Activated T-cell treated with anti-CD3 and anti-CD28 coated beads, Interleukin-2, amount 50 U/mL, for 72 hours (primary cell): ENCODE data around the gene TET3. TPM values are rescaled to one million over a fixed set of nuclear protein-coding genes. Genes with fewer than 3 reads are reported as not detected.
A peak's percentile ranks its signal among the peaks of the same experiment; 100 is the strongest.

Experiments
- ATAC-seq, 2 donors: fragments of 150-1000 bp; cut with Tn5 transposase; replicated peaks in 1 of 2; 2 replicates each; pipeline ENCODE4 v1.10.0; 2021; ENCODE audit warnings: moderate library complexity in 2 of 2, mild to moderate bottlenecking in 1 of 2
- DNase-seq, 2 donors: peaks; one replicate each; pipeline ENCODE4 v3.0.0; 2021 to 2022; ENCODE audit warnings: mixed read lengths in 1 of 2
- H3K27ac Mint-ChIP-seq: one replicate; pipeline ENCODE4 v1.8.0; 2022; ENCODE audit warnings: mild to moderate bottlenecking, moderate library complexity, mixed read lengths
- H3K27me3 Mint-ChIP-seq: one replicate; pipeline ENCODE4 v1.8.0; 2022; ENCODE audit warnings: low read depth, mixed read lengths
- H3K36me3 Mint-ChIP-seq, 2 donors: one replicate each; pipeline ENCODE4 v1.8.0; 2022; ENCODE audit warnings: mixed read lengths in 2 of 2, mild to moderate bottlenecking in 1 of 2; ENCODE audit not compliant: insufficient read depth in 2 of 2
- H3K4me1 Mint-ChIP-seq: one replicate; pipeline ENCODE4 v1.8.0; 2022; ENCODE audit warnings: low read depth, mixed read lengths
- H3K4me3 Mint-ChIP-seq, 2 donors: one replicate each; pipeline ENCODE4 v1.8.0; 2022; ENCODE audit warnings: mild to moderate bottlenecking in 2 of 2, mixed read lengths in 2 of 2, moderate library complexity in 2 of 2
- H3K9me3 Mint-ChIP-seq, 2 donors: one replicate each; pipeline ENCODE4 v1.8.0; 2022; ENCODE audit warnings: mixed read lengths in 2 of 2
- total RNA-seq, 2 donors: library from RNA; stranded (reverse); gene quantifications; one replicate each; pipeline ENCODE4 v1.2.3, GENCODE V29; 2022

Gene TET3
- total RNA-seq, 2 donors from 2014 or later = 18.6 to 19.7 TPM

DNA sequence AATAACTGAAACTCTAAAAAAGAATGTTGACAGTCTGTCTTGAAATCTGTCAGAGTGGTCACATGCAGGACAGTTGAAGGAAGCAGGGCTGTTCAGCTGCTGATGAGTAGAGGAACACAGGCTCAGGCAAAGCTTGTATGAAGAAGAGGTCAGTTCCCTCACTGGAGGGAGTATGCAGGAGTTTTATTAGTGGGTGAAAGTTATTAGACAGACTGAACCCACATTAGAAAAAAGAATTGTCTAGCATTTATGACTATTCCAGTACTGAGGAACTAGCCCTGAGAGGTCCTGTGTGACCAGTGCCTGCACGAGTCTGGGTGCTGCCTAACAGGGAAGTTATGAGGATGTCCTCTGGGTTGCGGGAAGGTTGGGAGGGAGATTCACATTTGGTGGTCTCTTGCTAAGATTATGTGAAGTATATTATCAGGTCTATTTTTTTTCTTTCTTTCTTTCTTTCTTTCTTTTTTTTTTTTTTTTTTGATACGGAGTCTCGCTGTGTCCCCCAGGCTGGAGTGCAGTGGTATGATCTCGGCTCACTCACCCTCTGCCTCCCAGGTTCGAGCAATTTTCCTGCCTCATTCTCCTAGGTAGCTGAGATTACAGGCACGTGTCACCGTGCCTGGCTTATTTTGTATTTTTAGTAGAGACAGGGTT lies 9.6 kb downstream of the TET3 start:
- peaks cover 5 to 6% of the 10 kb centered on the region in 2 donors for H3K9me3 Mint-ChIP-seq
- peaks cover 16 to 30% of the 10 kb centered on the region in 2 donors for H3K36me3 Mint-ChIP-seq
- peak overlapping the region; percentile 27 for H3K27ac Mint-ChIP-seq
- peak; percentile 22 to 32 for ATAC-seq
- DNase-seq = no peak
- peak overlapping the region; percentile 8 to 50 for H3K4me3 Mint-ChIP-seq
- peaks cover 75% of the 10 kb centered on the region for H3K4me1 Mint-ChIP-seq
- no peaks in the 10 kb centered on the region for H3K27me3 Mint-ChIP-seq

DNA sequence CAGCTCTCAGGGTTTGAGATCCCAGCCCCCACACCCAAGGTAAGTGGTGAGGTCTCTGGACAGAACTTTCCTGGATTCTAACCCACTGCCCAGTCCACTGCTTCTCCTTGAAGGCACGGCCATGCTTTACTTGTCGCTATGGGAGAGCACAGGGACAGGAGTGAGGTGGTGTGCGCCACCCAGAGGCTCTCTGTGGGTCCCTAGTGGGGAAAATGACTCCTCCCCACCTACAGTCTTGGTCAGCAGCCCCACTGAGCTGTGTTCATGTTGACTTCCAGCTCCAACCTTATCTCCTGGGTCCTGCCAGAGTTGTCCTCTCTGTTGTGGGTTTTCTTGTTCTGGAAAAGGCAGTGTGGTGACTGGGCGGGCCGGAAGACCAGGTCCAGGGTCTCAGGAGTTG lies 11.1 kb downstream of the TET3 start:
- Mint-ChIP-seq H3K4me1 (peaks cover 75% of the 10 kb centered on the region), H3K4me3 (no peak overlapping the region), H3K27ac (no peak overlapping the region), H3K36me3 (peaks cover 6 to 15% of the 10 kb centered on the region in 2 donors), H3K9me3 (peaks cover 0 to 4% of the 10 kb centered on the region in 2 donors), H3K27me3 (no peaks in the 10 kb centered on the region)
- DNase-seq (no peak), ATAC-seq (no peak)

DNA sequence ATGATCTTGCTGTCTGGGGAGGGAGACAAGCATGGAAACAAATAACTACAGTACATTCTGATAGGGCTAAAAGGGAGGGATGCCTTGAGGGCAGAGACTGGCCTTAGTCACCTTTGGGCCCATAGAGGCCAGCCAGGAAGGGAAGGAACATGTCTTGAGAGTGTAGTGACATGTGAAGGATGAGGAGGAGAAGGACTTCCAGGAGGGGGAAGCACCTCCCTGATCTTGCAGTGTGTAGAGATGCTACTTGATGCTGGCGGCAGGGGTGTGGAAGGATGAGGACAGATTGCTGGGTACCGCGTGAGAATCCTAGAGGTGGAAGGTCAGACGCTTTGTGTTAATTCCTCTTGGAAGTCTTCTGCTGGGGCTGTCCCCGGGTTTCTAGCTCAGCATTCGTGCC lies 13.1 kb downstream of the TET3 start:
- Mint-ChIP-seq H3K27ac (no peak overlapping the region), H3K36me3 (peaks cover 0 to under 1% of the 10 kb centered on the region in 2 donors), H3K4me3 (no peak overlapping the region), H3K4me1 (peaks cover 87% of the 10 kb centered on the region), H3K27me3 (no peaks in the 10 kb centered on the region), H3K9me3 (no peaks in the 10 kb centered on the region)
- DNase-seq = no peak
- no peak for ATAC-seq

DNA sequence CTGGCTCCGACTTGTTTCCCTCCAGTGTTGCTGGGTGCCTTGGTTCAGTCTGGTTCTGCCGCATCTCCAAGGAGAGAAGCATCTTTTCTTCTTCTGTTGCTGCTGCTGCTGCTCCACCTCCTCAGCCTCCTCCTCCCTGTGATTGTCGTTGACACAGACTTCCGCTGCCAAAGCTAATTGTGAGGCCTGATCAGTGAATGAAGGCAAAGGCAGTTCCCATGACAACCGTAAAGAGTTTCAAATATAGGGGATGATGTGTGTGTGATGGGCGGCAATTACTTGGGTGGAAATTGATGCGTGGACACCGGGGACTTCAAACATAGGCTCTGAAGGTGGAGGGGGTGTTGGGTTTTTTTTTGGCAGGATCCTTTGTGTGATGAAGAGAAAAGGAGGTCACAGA lies 13.7 kb downstream of the TET3 start:
- H3K9me3 Mint-ChIP-seq = no peaks in the 10 kb centered on the region
- H3K36me3 Mint-ChIP-seq = no peaks in the 10 kb centered on the region
- no peak for ATAC-seq
- DNase-seq = no peak
- H3K4me1 Mint-ChIP-seq = peaks cover 87% of the 10 kb centered on the region
- H3K27ac Mint-ChIP-seq = peak overlapping the region; percentile 16
- peak overlapping the region; percentile 18 to 57 for H3K4me3 Mint-ChIP-seq
- H3K27me3 Mint-ChIP-seq = no peaks in the 10 kb centered on the region

DNA sequence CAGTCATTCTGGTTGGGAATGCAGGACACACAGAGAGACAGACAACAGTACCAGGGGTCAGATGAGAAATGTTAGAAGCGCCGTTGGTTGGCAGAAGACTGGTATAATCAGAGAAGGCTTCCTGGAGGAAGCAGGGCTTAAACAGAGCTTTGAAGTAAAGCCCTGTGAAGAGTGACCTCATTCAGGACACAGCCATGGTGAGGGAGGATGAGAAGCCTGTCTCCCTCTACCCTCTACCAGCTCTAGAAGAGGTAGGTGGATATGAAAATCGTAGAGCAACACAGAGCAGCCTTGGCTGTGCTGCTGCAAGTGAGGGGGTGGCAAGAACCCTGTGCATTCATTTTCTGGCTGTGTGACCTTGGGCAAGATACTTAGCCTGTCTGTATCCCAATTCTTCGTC lies 14.2 kb downstream of the TET3 start:
- Mint-ChIP-seq H3K9me3 (no peaks in the 10 kb centered on the region), H3K36me3 (no peaks in the 10 kb centered on the region), H3K27me3 (no peaks in the 10 kb centered on the region), H3K4me3 (peak overlapping the region; percentile 18 to 57), H3K27ac (peak overlapping the region; percentile 16), H3K4me1 (peaks cover 87% of the 10 kb centered on the region)
- peak in 1 of 2 donors; percentile 10 for ATAC-seq
- no peak for DNase-seq

DNA sequence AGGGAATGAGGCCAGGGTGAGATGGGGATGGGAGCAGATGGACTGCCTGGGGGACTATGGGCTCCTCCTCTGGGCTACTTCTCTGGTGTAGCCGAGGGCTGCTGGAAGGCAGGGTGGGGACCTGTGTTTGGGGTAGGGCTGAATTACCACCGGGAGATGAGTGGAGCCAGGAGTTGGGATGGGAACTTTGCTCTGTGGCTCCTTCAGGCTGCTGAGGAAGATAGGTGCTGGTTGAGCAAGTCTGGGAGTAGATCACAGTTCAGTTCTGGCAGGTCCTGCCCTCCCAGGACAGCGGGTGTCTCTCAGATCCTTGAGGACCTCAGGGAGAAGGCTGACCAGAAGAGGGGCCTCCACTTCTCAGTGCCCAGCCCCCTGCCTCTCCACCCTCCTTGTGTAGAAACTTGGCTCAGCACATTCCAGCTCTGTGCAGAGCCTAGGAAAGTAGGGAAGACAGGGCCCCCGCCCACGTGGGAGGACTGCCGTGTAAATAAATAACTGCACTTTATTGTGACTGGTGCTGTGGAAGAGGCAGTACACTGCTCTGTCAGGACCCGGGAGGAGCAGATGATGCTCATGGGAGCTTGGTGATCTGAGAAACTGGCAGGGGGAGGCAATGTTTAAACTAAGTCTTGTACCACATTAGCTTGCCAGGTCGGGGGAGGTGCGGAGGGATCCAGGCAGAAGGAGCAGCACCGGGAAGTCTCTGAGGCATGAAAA lies 15.3 kb downstream of the TET3 start:
- H3K4me1 Mint-ChIP-seq = peaks cover 85% of the 10 kb centered on the region
- H3K9me3 Mint-ChIP-seq = no peaks in the 10 kb centered on the region
- no peak for ATAC-seq
- no peaks in the 10 kb centered on the region for H3K27me3 Mint-ChIP-seq
- no peaks in the 10 kb centered on the region for H3K36me3 Mint-ChIP-seq
- no peak overlapping the region for H3K4me3 Mint-ChIP-seq
- H3K27ac Mint-ChIP-seq = no peak overlapping the region
- DNase-seq = no peak

DNA sequence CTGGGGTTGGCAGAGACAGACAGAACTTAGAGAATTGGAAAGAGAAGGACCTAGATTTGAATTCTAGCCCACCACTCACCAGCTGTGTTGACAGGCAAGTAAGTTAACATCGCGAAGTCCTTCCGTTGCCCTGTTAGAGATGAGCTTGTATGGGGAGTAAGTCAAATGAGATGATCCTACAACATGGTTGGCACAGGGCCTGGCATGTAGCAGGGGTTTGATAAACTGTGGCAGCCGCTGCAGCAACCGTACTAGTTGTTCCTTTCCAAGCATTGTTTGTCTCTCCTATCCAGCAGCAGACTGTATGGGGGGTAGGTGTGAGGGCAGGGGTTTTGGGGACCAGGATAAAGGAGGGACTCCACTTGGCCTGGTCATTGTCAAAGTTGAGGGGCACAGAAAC lies 16.0 kb downstream of the TET3 start:
- Mint-ChIP-seq H3K36me3 (no peaks in the 10 kb centered on the region), H3K9me3 (no peaks in the 10 kb centered on the region), H3K27me3 (no peaks in the 10 kb centered on the region), H3K4me1 (peaks cover 84% of the 10 kb centered on the region), H3K4me3 (no peak overlapping the region), H3K27ac (no peak overlapping the region)
- no peak for ATAC-seq
- DNase-seq = no peak

DNA sequence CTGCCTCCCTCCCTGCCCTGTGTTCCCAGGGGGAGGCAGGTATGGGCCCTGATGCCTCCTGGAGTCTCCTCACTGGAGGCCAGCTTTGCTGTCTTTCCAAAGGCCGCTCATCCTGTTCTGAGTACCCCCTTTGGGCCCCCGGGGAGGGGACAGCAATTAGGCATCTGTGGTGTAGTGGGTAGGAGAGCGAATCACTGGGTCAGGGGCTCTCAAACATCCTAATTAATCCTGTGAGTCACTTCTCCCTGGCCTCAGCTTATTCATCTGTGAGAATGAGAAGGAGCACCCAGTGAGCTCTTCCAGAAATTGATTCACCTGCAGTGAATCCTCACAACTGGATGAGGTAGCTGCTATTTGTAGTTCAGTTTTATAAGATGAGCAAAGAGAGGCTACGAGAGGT lies 16.4 kb downstream of the TET3 start:
- ATAC-seq (no peak), DNase-seq (no peak)
- H3K27ac Mint-ChIP-seq = no peak overlapping the region
- no peaks in the 10 kb centered on the region for H3K27me3 Mint-ChIP-seq
- peaks cover 0 to 2% of the 10 kb centered on the region in 2 donors for H3K36me3 Mint-ChIP-seq
- peak overlapping the region; percentile 71 to 84 for H3K4me3 Mint-ChIP-seq
- H3K9me3 Mint-ChIP-seq = no peaks in the 10 kb centered on the region
- H3K4me1 Mint-ChIP-seq = peaks cover 87% of the 10 kb centered on the region

DNA sequence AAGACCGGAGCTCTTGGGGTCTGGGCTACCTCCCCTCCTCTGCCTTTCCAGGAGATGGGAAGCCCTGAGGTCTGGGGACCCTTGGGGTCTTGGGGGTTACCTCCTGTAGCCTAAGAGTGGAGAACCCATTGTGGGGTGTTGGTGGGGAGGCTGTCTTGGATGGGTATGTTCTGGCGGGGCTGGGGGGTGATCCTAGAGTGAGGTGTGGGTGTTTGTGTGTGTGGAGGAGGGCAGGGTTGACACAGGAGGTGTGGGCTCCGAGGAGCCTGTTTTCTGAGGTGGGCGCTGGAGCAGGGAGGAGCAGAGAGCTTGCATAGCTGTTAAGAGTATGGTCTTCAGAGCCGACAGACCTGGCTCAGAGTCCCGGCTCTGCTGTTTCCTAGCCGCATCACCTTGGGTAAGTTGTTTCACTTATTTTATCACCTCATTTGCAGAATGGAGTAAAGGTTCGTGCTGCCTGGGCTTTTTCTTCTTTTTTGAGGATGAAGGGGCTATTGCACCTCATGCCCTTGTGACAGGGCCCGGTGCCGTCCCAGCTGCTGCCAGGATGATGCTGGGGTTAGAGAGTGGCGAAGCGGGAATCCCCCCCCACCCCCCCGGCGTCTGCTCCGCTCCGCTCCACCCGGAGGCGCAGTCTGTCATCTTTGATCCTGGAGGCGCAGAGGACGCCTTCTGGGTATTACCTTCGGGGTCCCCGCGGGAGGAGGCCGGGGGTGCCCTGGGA lies 17.2 kb downstream of the TET3 start:
- ATAC-seq (peak; percentile 34 to 50), DNase-seq (no peak)
- H3K9me3 Mint-ChIP-seq = no peaks in the 10 kb centered on the region
- H3K4me1 Mint-ChIP-seq = peaks cover 86% of the 10 kb centered on the region
- H3K36me3 Mint-ChIP-seq = peaks cover 0 to 3% of the 10 kb centered on the region in 2 donors
- no peaks in the 10 kb centered on the region for H3K27me3 Mint-ChIP-seq
- peak overlapping the region; percentile 80 to 84 for H3K4me3 Mint-ChIP-seq
- peak overlapping the region; percentile 30 for H3K27ac Mint-ChIP-seq

DNA sequence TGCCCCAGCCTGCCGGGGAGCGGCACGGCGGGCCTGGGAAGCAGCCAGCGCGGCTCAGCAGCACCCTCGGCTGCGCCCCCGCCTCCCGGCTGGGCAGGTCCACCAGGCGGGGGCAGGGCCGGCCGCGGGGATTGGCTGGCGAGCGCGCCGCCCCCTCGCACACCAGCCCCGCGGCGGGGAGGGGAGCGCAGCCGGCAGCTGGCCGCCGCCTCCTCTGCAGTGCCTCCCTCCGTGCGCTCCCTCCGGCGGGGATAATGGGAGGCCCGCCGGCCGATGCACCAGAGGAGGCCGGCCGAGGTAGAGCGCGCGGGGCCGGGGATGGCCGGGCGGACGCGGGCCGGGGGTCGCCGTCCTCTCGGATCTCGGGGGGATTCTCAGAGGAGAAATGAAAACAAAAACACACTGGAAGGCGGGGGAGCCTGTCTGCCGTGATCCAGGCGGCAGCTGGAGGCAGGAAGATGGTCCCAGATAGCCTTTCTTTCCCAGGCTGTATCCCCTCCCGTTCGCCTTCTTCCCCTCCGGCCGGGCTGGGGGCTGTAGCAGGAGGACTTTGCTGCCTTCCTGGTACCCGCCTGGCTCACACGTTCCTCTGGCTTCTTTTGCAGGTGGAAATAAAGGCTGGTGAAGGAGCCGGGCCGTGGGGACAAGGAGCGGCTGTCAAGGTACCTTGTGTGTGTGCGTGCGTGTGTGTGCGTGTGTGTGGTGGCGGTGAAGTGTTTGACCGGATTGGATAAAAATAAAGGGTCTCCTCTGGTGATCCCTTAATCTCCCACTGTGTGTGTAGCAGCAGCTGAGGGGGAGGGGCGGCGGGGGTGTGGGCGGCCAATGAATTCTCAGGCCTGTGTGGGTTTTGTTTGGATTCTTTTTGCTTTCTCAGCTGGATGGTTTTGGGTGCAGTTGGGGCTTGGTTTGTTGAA lies 18.1 kb downstream of the TET3 start:
- H3K9me3 Mint-ChIP-seq = no peaks in the 10 kb centered on the region
- ATAC-seq (peak; percentile 93 to 95), DNase-seq (peak; percentile 87 to 88)
- peaks cover 0 to 3% of the 10 kb centered on the region in 2 donors for H3K36me3 Mint-ChIP-seq
- no peak overlapping the region for H3K27ac Mint-ChIP-seq
- peaks cover 77% of the 10 kb centered on the region for H3K4me1 Mint-ChIP-seq
- no peaks in the 10 kb centered on the region for H3K27me3 Mint-ChIP-seq
- peak overlapping the region; percentile 80 to 84 for H3K4me3 Mint-ChIP-seq

DNA sequence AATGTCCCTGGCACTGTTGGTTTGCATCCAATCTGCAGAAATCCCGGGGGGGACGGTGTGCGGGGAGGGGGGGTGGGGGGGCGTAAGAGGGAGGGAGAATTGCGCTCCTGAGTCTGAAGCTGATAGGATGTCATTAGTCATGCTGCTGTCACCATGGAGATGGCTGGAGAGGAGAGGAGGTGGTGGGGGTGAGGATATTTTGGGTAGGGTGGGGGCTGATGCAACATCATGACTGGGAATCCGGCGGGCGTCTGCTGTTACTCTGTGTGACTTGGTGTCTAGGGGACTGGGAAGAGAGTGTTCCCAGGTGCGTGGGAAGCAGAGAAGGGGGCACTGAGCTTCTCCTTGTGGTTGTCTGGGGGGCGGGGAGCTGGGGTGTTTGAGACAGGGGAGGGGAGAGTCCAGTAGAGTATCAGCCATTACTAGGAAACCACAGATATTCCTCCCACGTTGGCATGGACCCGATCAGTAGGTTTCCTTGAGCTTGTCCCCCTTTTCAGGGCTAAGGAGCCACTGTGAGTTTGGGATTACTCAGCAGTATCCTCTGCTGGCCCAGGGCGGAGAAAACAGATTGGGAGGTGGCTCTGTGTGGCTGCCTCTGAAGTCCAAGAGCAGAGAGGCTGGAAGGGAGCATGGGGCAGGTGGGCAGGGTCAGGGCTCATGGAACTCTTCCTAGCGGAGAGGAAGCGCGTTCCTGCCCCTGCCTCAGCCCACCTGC lies 18.9 kb downstream of the TET3 start:
- no peak overlapping the region for H3K27ac Mint-ChIP-seq
- no peaks in the 10 kb centered on the region for H3K9me3 Mint-ChIP-seq
- H3K27me3 Mint-ChIP-seq = no peaks in the 10 kb centered on the region
- H3K4me3 Mint-ChIP-seq = peak overlapping the region; percentile 79 to 84
- peaks cover 69% of the 10 kb centered on the region for H3K4me1 Mint-ChIP-seq
- DNase-seq (no peak), ATAC-seq (no peak)
- H3K36me3 Mint-ChIP-seq = peaks cover 2 to 3% of the 10 kb centered on the region in 2 donors
